ENCODE measurements around the gene PLEK.
"Not testable (repeated sequence)": the region's sequence is repeated elsewhere in the genome, so short reads cannot be mapped to it uniquely, and the experiment has no call there.

The PLEK gene

DNA sequence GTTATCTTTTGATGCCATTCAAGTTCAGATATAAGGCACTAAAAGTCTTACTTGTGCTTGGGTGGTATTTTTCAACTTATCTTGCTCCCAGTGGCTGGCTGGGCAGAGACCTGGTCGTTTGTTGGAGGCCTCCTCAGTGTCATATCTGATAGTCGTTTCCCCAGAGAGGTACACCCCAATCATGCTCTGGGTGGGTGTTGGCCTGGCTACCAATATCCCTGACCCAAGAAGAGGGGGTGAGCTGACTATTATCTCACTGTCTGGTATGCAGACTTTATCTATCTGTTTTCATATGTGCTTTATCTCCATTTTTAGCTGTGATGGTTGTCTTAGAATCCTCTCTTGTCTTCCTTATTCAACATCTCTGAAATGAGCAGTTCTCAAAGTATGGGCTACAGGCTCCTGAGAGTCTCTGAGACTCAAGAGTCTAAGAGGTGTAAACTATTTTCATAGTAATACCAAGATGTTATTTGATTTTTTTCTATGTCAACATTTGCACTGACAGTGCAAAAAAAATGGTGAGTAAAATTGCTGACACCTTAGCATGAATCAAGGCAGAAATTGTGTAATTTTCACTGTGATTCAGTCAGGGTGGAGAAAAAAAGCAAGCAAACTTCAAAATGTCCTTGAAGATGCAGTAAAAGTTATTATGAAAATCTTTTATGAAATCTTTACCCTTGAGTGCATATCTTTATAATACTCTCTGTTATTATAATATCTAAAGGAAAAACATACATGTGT is 12.3 kb upstream of the PLEK start:
- in situ Hi-C loops (cut with MboI; ENCODE audit: low sequenced_read_pairs), result no loop called here

GRCh38 chr2:68356599-68357239 is 8.4 kb upstream of the PLEK start:
- in situ Hi-C loops (cut with MboI; ENCODE audit: low sequenced_read_pairs), result no loop called here

DNA sequence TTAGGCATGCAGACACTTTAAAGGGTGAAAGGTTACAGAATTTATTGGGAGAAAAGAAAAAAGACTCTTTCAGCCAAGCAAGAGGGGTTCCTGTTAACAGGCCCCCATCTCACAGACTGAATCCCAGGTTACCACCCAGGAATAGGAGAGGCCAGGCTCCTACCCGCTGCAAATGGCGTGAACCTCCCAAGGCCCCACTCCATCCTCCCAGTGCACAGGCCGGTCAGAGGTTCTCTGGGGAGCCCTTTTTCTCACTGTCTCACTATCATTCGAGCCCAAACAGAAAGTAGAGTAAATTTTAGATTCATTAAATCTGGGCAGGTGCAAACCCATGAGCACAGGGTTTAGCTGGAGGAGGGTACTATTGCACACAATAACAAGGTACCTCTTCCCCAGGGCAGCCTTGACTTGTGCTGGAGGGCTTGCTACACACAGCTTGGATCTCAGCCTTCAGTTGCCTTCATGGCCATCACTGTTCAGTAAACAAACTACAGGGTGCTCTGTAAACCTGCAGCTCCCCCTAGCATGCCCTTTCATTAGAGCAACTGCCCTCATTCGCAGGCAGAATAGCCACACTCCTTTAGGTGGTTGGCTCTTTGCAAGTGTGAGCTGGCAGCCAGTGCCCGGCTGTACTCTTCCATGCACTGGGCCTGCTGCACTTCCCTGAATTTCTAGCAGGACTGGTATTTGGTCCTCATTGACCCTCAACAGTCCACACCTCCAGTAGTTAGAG is 7.3 kb upstream of the PLEK start:
- in situ Hi-C loops (cut with MboI; ENCODE audit: low sequenced_read_pairs), result no loop called here

DNA sequence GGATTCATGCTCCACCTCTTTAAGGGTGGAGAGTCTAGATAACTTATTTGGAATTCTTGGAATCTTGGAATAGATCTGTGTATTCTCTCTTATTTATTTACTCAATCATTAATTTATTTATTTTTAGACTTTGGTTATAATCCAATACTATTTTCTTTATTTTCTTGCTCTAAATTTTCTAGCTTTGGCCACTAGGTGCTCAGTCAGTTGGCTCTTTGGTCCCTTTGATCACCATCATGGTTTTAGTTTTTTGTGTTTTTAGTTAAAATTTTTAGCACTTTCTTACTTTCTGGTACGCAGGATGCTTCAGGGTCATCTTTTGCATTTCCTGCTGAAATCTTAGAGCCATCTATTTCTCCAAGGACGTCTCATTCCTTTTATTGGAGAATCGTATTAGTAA is 5.2 kb upstream of the PLEK start:
- in situ Hi-C loops (cut with MboI; ENCODE audit: low sequenced_read_pairs), result no loop called here

DNA sequence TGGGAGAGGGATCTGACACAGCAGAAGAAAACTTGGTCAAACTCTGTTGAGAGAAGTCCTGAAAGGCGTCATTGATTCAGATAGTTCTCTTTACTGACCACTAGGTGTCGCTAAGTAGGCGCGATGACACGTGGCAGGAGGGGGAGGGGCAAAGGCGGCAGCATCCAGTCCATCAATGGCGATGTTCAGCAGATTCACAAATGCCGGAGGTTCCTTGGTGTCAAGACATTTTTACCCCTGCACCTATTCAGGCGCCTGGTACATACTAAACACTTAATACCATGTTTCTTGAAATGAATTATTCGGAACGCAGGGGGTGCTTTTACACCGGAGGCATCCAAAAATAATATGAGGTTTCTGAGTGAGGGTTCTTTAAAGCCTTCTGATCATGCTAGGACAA is 3.0 kb upstream of the PLEK start:
- in situ Hi-C loops (cut with MboI; ENCODE audit: low sequenced_read_pairs), result no loop called here

DNA sequence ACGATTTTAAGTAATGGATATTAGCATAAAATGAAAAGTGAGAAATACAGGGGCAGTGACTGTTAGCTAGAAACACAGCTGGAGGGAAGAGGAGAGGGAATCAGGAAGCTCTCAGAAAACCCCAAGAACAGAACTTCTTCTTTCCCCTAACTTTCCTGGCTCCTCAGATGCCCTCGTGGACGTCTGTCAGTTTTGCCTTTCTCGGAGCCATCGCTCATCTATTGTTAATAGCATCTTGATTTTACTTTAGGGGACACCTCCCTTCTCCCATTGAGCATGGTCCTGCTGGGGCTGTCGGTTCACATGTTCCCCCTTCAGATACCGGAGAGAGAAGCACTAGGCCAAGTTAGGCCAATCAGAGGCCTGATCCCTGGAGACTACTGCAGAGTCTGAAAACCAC is 2.3 kb upstream of the PLEK start:
- in situ Hi-C loops (cut with MboI; ENCODE audit: low sequenced_read_pairs), result no loop called here

GRCh38 chr2:68363721-68364120 is 1.4 kb upstream of the PLEK start:
- in situ Hi-C loops (cut with MboI; ENCODE audit: low sequenced_read_pairs), result no loop called here

GRCh38 chr2:68366083-68366560 is 1.0 kb downstream of the PLEK start:
- in situ Hi-C loops (cut with MboI; ENCODE audit: low sequenced_read_pairs), result no loop called here

- in situ Hi-C loops (cut with MboI; ENCODE audit: low sequenced_read_pairs), result no loop called here
These were observed 3.0 kb downstream of the PLEK start for GRCh38 chr2:68367953-68368653.

DNA sequence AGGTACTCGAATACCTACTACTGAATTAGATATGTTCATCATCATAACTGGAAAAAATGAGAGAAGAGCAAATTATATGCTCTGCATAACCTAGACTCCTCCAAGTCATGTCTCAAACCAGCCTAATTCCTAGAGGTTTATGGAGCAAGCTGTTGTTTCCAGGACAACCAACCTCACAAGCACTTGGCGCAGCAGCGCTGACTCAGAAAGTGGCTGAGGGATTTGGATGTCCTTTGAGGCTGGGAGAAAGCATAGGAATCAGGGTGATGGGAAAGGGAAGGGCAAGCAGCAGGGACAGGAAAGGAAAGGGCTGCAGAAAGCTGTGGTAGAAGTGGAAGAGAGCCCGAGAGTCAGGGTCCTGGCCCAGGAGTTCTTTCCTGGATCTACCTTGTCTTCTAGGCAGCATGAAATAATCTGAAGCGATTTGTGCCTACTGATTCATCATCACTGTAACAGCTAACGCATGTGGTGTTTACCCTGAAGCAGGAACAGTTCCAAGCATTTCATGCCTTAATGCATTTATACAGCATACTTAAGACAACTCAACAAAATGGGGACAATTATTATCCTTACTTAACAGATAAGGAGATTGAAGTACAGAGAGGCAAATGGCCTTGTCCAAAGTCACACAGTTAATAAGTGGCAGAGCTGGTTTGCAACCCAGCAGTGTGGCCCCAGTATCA is 3.7 kb downstream of the PLEK start:
- in situ Hi-C loops (cut with MboI; ENCODE audit: low sequenced_read_pairs), result no loop called here

- in situ Hi-C loops (cut with MboI; ENCODE audit: low sequenced_read_pairs), result no loop called here
These were observed 4.3 kb downstream of the PLEK start for GRCh38 chr2:68369337-68369734.

GRCh38 chr2:68371138-68371537 is 6.1 kb downstream of the PLEK start:
- in situ Hi-C loops (cut with MboI; ENCODE audit: low sequenced_read_pairs), result no loop called here

- in situ Hi-C loops (cut with MboI; ENCODE audit: low sequenced_read_pairs), result no loop called here
These were observed 6.5 kb downstream of the PLEK start for GRCh38 chr2:68371581-68371980.

DNA sequence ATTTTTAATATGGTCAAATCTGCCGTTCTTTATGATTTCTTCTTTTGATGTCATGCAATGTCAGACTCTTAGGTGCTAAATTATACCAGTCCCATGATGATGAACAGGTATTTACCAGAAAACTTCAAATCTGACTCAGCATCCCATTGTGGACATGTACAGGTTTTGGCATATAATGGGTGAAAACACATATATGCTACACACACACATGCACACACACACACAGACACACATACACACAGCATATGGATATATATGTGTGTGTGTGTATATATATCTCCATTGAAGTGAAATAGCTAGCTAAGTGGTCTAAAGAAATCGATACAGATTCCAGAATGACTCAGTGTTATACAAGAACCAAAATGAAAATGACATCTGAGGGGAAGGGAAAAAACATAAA is 7.4 kb downstream of the PLEK start:
- in situ Hi-C loops (cut with MboI; ENCODE audit: low sequenced_read_pairs), result no loop called here

DNA sequence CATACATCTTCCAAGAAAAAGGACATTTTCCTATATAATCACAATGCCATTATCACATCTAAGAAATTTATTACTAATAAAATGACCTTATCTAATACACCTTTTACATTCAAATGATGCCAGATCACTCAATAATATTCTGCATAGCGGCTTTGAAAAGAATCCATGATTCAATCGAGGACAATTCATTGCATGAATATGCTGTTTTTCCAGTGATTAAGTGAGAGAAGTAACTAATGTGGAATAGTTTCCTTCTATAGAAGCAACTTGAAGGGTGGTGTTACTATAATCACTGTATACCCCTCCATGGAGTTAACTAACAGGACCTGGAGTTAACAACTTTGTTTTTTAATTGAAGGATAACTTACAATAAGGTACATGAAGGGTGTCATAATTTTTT is 9.1 kb downstream of the PLEK start:
- in situ Hi-C loops (cut with MboI; ENCODE audit: low sequenced_read_pairs), result no loop called here

- in situ Hi-C loops (cut with MboI; ENCODE audit: low sequenced_read_pairs), result no loop called here
These were observed 10.5 kb downstream of the PLEK start for GRCh38 chr2:68375582-68375981.

DNA sequence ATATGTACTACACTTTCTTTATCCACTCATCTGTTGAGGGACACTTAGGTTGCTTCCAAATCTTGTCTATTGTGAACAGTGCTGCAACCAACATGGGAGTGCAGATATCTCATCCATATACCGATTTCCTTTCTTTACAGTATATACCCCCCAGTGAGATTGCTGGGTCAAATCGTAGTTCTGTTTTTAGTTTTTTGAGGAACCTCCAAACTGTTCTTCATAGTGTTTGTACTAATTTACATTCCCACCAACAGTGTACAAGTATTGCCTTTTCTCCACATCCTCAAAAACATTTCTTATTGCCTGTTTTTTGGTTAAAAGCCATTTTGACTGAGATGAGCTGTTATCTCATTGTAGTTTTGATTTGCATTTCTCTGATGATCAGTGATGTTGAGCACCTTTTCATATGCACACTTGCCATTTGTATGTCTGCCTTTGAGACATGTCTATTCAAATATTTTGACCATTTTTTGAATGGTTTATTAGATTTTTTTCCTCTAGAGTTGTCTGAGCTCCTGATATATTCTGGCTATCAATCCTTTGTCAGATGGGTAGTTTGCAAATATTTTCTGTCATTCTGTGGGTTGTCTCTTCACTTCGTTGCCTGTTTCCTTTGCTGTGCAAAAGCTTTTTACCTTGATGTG is 12.2 kb downstream of the PLEK start:
- in situ Hi-C loops (cut with MboI; ENCODE audit: low sequenced_read_pairs), result no loop called here

GRCh38 chr2:68378779-68379178 is 13.7 kb downstream of the PLEK start:
- in situ Hi-C loops (cut with MboI; ENCODE audit: low sequenced_read_pairs), result not testable (repeated sequence)

DNA sequence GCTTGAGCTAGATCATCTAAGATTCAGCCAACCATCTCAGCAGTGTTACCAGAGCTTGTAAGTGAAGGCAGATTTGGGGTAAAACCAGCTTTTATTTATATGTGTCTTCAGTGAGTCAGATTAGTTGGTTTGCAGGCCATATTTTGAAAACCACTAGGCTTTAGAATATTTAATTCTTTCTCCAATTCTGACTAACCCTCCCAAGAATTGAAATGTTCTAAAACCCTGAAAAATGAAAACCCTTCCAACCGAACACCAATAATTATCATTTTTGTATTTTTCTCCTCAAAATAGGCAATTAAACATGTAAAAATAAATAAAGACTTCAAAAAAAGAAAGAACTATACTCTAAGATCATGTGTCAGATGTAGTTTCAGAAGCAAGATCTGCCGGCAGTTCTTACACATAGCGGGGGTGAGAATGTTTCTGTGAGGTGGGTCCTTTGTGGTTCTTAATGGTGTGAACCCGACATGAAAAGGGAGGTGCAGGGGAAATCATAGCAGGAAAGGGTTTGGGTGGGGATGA is 14.2 kb downstream of the PLEK start:
- in situ Hi-C loops (cut with MboI; ENCODE audit: low sequenced_read_pairs), result no loop called here

DNA sequence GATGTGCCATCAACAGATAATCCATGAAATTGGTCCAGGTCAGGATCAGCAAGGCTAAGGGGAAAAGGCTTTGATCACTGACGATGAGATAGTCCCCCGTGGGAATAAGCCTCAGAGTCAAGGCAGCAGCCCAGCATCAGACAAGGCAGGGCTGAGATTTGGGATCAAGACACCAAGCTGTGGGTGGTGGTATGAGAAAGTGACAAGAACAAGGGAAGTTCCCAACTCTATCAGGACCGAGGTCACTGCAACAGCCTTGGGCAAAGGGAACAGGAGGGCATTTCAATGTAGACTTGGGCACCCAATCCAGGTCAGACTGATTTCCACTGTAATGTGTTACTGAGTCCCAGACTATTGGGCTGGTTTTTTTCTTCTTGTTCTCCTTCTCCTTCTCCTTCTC is 18.7 kb downstream of the PLEK start:
- in situ Hi-C loops (cut with MboI; ENCODE audit: low sequenced_read_pairs), result no loop called here
